GM23338 (cell line): ENCODE measurements around the gene RIMS4. TPM values are rescaled to one million over a fixed set of nuclear protein-coding genes. Genes with fewer than 3 reads are reported as not detected.
"Not testable (repeated sequence)": the region's sequence is repeated elsewhere in the genome, so short reads cannot be mapped to it uniquely, and the experiment has no call there.

ENCODE experiments used
- ATAC-seq: fragments of 200-7000 bp; cut with Tn5 transposase; 3 replicates; pipeline ENCODE4 v1.9.1; 2020
- DNase-seq: peaks from one replicate; pipeline ENCODE4 v3.0.0-alpha.2; 2015; ENCODE audit warnings: low spot score
- H2AFZ ChIP-seq: fragments of 200-600 bp; sonication (generic); 2 replicates; pipeline ENCODE4 v1.8.0; 2016; ENCODE audit warnings: antibody characterized with exemption, mild to moderate bottlenecking, moderate library complexity
- H3F3A ChIP-seq: fragments of 200-600 bp; sonication (generic); replicated peaks from 2 replicates; pipeline ENCODE4 v1.8.0; 2017; ENCODE audit warnings: antibody characterized with exemption, mixed run types, low read depth
- H3K27ac ChIP-seq: fragments of 200-600 bp; sonication (generic); 2 replicates; pipeline ENCODE4 v1.6.1; 2016; ENCODE audit warnings: low read depth
- H3K27me3 ChIP-seq: fragments of 200-600 bp; sonication (generic); 2 replicates; pipeline ENCODE4 v1.8.0; 2016; ENCODE audit warnings: mild to moderate bottlenecking, mixed run types, moderate library complexity; ENCODE audit not compliant: insufficient read depth
- H3K36me3 ChIP-seq: fragments of 200-600 bp; sonication (generic); 2 replicates; pipeline ENCODE4 v1.8.0; 2016; ENCODE audit warnings: mild to moderate bottlenecking; ENCODE audit not compliant: insufficient read depth
- H3K4me1 ChIP-seq: fragments of 200-600 bp; sonication (generic); 2 replicates; pipeline ENCODE4 v1.8.0; 2016; ENCODE audit warnings: mild to moderate bottlenecking, moderate library complexity; ENCODE audit not compliant: insufficient read depth
- H3K4me2 ChIP-seq: fragments of 200-600 bp; sonication (generic); 2 replicates; pipeline ENCODE4 v1.7.1; 2017; ENCODE audit warnings: mixed run types
- H3K4me3 ChIP-seq: fragments of 200-600 bp; sonication (generic); 2 replicates; pipeline ENCODE4 v1.6.1; 2016; ENCODE audit warnings: mixed run types
- H3K79me2 ChIP-seq: fragments of 200-600 bp; sonication (generic); replicated peaks from 2 replicates; pipeline ENCODE4 v1.8.0; 2017; ENCODE audit warnings: mild to moderate bottlenecking; ENCODE audit not compliant: insufficient read depth
- H3K9me2 ChIP-seq: fragments of 200-600 bp; sonication (generic); 2 replicates; pipeline ENCODE4 v1.8.0; 2017; ENCODE audit not compliant: insufficient read depth
- H4K20me1 ChIP-seq: fragments of 200-600 bp; sonication (generic); replicated peaks from 2 replicates; pipeline ENCODE4 v1.8.0; 2017; ENCODE audit warnings: mild to moderate bottlenecking; ENCODE audit not compliant: insufficient read depth
- H3K27ac Mint-ChIP-seq: 2 replicates; pipeline ENCODE4 v1.8.0; 2020; ENCODE audit warnings: inconsistent platforms, mild to moderate bottlenecking, moderate library complexity, mixed read lengths
- H3K27me3 Mint-ChIP-seq: 3 replicates; pipeline ENCODE4 v1.8.0; 2022; ENCODE audit warnings: low read depth, mild to moderate bottlenecking, moderate library complexity, mixed read lengths, inconsistent platforms; ENCODE audit not compliant: insufficient read depth, poor library complexity
- H3K36me3 Mint-ChIP-seq: 3 replicates; pipeline ENCODE4 v1.8.0; 2021; ENCODE audit warnings: low read depth, mild to moderate bottlenecking, inconsistent platforms, moderate library complexity, mixed read lengths
- H3K4me1 Mint-ChIP-seq: 3 replicates; pipeline ENCODE4 v1.8.0; 2020; ENCODE audit warnings: mild to moderate bottlenecking, inconsistent platforms, mixed read lengths
- H3K4me3 Mint-ChIP-seq: 3 replicates; pipeline ENCODE4 v1.8.0; 2021; ENCODE audit warnings: moderate library complexity, mild to moderate bottlenecking, inconsistent platforms, mixed read lengths
- H3K9me3 Mint-ChIP-seq: 3 replicates; pipeline ENCODE4 v1.8.0; 2020; ENCODE audit warnings: moderate library complexity, mild to moderate bottlenecking, inconsistent platforms, mixed read lengths
- CREB1 ChIP-seq: fragments of 250-450 bp; sonication (Bioruptor Pico); IDR thresholded peaks from 2 replicates; pipeline ENCODE4 v1.5.0; 2020; ENCODE audit warnings: low read depth, mild to moderate bottlenecking, moderate library complexity
- CTCF ChIP-seq, 2 experiments: fragments of 200-600 bp in 1 of 2; sonication (generic) in 1 of 2; conservative IDR thresholded peaks; 2 replicates each; pipeline versions ENCODE4 v1.5.1 to v1.6.1; 2016 to 2017; ENCODE audit warnings: antibody characterized with exemption in 2 of 2, low read depth in 2 of 2, mild to moderate bottlenecking in 2 of 2, moderate library complexity in 1 of 2
- ETS1 ChIP-seq: IDR thresholded peaks from 2 replicates; pipeline ENCODE4 v1.6.1; 2016; ENCODE audit warnings: antibody characterized with exemption
- EZH2 ChIP-seq: fragments of 200-600 bp; sonication (generic); IDR thresholded peaks from one replicate; pipeline ENCODE4 v1.8.0; 2017; ENCODE audit warnings: antibody characterized with exemption, mild to moderate bottlenecking, low read depth; ENCODE audit not compliant: unreplicated experiment
- EZH2phosphoT487 ChIP-seq: fragments of 200-600 bp; sonication (generic); IDR thresholded peaks from one replicate; pipeline ENCODE4 v1.8.1; 2018; ENCODE audit warnings: antibody characterized with exemption; ENCODE audit not compliant: unreplicated experiment
- JUNB ChIP-seq: IDR thresholded peaks from one replicate; pipeline ENCODE4 v1.6.1; 2016; ENCODE audit warnings: antibody characterized with exemption; ENCODE audit not compliant: unreplicated experiment
- NANOG ChIP-seq: IDR thresholded peaks from 2 replicates; pipeline ENCODE4 v1.6.1; 2016; ENCODE audit warnings: antibody characterized with exemption, borderline replicate concordance
- POLR2AphosphoS5 ChIP-seq: IDR thresholded peaks from 2 replicates; pipeline ENCODE4 v1.6.1; 2016; ENCODE audit warnings: antibody characterized with exemption, low read depth
- REST ChIP-seq: IDR thresholded peaks from one replicate; pipeline ENCODE4 v1.6.1; 2018; ENCODE audit warnings: antibody characterized with exemption; ENCODE audit not compliant: unreplicated experiment
- STAT1 ChIP-seq: IDR thresholded peaks from one replicate; pipeline ENCODE4 v1.6.1; 2016; ENCODE audit warnings: antibody characterized with exemption; ENCODE audit not compliant: unreplicated experiment
- ZNF114 ChIP-seq: fragments of 250-450 bp; sonication (Bioruptor Pico); IDR thresholded peaks from 2 replicates; pipeline ENCODE4 v1.5.0; 2020; ENCODE audit warnings: mild to moderate bottlenecking, moderate library complexity
- ZNF331 ChIP-seq: fragments of 250-450 bp; sonication (Bioruptor Pico); IDR thresholded peaks from 2 replicates; pipeline ENCODE4 v1.5.0; 2020; ENCODE audit warnings: low read depth, mild to moderate bottlenecking, moderate library complexity
- polyA plus RNA-seq: library from polyadenylated mRNA; unstranded; fragments of >200 nt; fragmentation: Nextera tagmentation; extraction: Ambion mirVana; gene quantifications from 2 replicates; pipeline ENCODE4 v1.2.1, GENCODE V29; 2016
- total RNA-seq: library from RNA; depleted of rRNA; stranded (reverse); fragments of >200 nt; shearing (Covaris generic); gene quantifications from 2 replicates; pipeline ENCODE4 v1.2.3, GENCODE V29; 2014

Gene RIMS4
- total and polyA plus RNA-seq, 2 experiments from 2014 or later, result 3.5 to 39.7 TPM

GRCh38 chr20:44827401-44827800 is 17.1 kb upstream of the RIMS4 start (continued):
- no peak for TF ChIP-seq POLR2AphosphoS5
- no peak for TF ChIP-seq REST
- no peak for TF ChIP-seq CREB1

GRCh38 chr20:44821576-44821975 is 11.2 kb upstream of the RIMS4 start:
- not testable (repeated sequence) for H3K4me1 Mint-ChIP-seq, DNase-seq, H2AFZ ChIP-seq, H3K36me3 Mint-ChIP-seq, H3K4me2 ChIP-seq, H3K27ac Mint-ChIP-seq, ATAC-seq, H3K4me1 ChIP-seq, H3F3A ChIP-seq, H3K4me3 Mint-ChIP-seq, H3K27ac ChIP-seq, H4K20me1 ChIP-seq, H3K27me3 ChIP-seq, H3K79me2 ChIP-seq, H3K36me3 ChIP-seq, H3K27me3 Mint-ChIP-seq, H3K9me2 ChIP-seq, H3K4me3 ChIP-seq, H3K9me3 Mint-ChIP-seq

GRCh38 chr20:44819936-44820335 is 9.6 kb upstream of the RIMS4 start:
- no peak overlapping the region for H3K27ac ChIP-seq
- H3K4me3 ChIP-seq, result no peak overlapping the region
- H3K27me3 Mint-ChIP-seq, result peaks cover 6% of the 10 kb centered on the region
- H3K36me3 ChIP-seq, result no peaks in the 10 kb centered on the region
- no peaks in the 10 kb centered on the region for H3K79me2 ChIP-seq
- no peak overlapping the region for H3K27ac Mint-ChIP-seq
- H3K4me1 ChIP-seq, result no peaks in the 10 kb centered on the region
- H4K20me1 ChIP-seq, result no peaks in the 10 kb centered on the region
- ATAC-seq, result no peak
- H3K9me3 Mint-ChIP-seq, result no peaks in the 10 kb centered on the region
- 0 out of 2 replicates have a peak overlapping the region, but pooled peaks have one; percentile 38 for H2AFZ ChIP-seq
- DNase-seq, result no peak
- H3F3A ChIP-seq, result no peaks in the 10 kb centered on the region
- peaks cover 3% of the 10 kb centered on the region; the same call in 1 of the 3 replicates for H3K4me1 Mint-ChIP-seq
- no peaks in the 10 kb centered on the region for H3K9me2 ChIP-seq
- no peaks in the 10 kb centered on the region for H3K27me3 ChIP-seq
- H3K4me3 Mint-ChIP-seq, result no peak overlapping the region
- H3K4me2 ChIP-seq, result no peak overlapping the region
- H3K36me3 Mint-ChIP-seq, result no peaks in the 10 kb centered on the region
- TF ChIP-seq POLR2AphosphoS5 (no peak), JUNB (no peak), STAT1 (no peak), CTCF (conservative IDR thresholded peaks at IDR 0.05; ENCODE audit: low read depth in 2 of 2) (no peak), ZNF114 (CRISPR knock-in tag) (no peak), NANOG (no peak), EZH2 (no peak), ETS1 (no peak), EZH2phosphoT487 (no peak), CREB1 (no peak), REST (no peak), ZNF331 (CRISPR knock-in tag) (no peak)
